HG03354 (cell line): ENCODE data around the gene RAI1.
"Not testable (repeated sequence)": the region's sequence is repeated elsewhere in the genome, so short reads cannot be mapped to it uniquely, and the experiment has no call there.

Source experiments
- ATAC-seq: cut with Tn5 transposase; IDR thresholded peaks from one replicate; pipeline ENCODE4 v1.9.1; 2021; ENCODE audit warnings: mild to moderate bottlenecking; ENCODE audit not compliant: unreplicated experiment, poor library complexity, severe bottlenecking

RAI1 gene

GRCh38 chr17:17806035-17806434, 124.8 kb downstream of the RAI1 start:
- ATAC-seq, result no peak

GRCh38 chr17:17806611-17807274, 125.5 kb downstream of the RAI1 start:
- ATAC-seq, result no peak

GRCh38 chr17:17807440-17807839, 126.2 kb downstream of the RAI1 start:
- no peak for ATAC-seq

DNA sequence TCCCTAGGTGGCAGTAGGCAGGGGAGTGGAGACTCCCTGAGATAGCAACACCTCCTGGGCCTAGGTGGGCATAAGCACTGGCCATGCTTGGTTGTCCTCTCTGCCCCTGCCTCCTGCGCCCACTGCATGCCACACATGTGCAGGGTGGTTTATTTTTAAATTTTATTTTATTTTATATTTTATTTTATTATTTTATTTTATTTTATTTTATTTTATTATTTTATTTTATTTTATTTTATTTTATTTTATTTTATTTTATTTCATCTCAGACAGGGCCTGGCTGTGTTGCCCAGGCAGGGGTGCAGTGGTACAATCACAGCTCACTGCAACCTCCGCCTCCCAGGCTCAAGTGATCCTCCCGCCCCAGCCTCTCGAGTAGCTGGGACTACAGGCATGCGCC, 126.9 kb downstream of the RAI1 start:
- not testable (repeated sequence) for ATAC-seq

DNA sequence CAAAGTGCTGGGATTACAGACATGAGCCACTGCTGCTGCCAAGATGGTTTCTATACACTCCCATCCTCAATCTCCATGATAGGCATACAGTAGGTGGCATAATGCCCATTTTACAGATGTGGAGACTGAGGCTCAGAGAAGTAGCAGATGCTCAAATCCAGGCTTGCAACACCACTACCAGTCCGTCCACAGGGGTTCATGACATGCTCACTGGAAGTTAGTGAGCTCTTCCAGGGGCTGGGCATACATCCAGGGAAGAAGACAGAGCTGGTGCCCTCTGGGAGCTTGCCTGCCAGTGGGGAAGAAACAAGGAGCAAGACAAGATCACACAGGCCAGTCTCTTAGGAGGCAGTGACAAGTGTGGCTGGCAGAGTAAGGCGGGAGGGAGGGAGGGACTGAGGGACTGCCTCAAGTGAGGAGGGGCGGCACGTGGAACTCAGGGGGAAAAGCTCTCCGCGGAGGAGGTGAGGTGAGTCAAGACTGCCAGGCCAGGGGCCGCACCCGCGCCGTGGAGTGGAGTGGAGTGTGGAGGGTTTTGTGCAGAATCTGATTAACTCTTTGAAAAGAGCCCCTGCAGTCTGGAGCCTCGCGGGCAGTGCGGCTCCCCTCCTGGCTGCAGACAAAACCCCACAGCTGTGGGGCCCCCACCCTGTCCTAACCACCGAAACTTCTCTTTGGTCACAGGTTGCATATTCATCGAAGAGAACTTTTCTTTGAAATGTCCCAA, 127.6 kb downstream of the RAI1 start:
- no peak for ATAC-seq

DNA sequence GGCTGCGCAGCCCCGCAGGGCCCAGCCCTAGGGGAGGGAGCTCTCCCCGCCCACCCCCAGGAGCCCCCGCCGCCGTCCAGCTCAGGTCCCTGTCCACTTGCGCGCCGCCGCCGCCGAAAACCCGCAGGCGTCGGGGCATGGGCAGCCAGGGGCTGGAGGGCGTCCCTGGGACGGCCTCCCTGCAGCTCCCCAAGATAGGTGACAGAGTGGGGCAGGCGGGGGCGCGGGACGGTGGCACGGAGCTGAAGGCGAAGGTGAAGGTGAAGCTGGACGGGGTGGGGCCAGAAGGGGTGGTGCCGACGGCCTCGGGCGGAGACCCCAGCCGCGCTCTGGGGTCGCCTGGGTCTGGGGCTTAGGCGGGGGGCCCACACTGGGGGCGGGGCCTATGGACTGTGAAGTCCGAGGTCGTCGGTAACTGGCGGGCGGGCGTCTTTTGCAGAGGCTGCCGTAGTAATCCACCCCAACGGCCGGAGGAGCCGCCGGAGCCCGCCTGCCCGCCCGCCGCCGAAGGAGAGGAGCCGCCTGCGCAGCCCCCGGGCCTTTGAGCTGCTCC, 128.3 kb downstream of the RAI1 start:
- ATAC-seq, result no peak

- ATAC-seq, result no peak
Observed at GRCh38 chr17:17810084-17810894, 129.0 kb downstream of the RAI1 start.

- ATAC-seq, result no peak
Observed at GRCh38 chr17:17810895-17811248, 129.6 kb downstream of the RAI1 start.

- ATAC-seq, result no peak
Observed at GRCh38 chr17:17811381-17812210, 130.3 kb downstream of the RAI1 start.

GRCh38 chr17:17812211-17813054, 131.2 kb downstream of the RAI1 start:
- ATAC-seq, result no peak

DNA sequence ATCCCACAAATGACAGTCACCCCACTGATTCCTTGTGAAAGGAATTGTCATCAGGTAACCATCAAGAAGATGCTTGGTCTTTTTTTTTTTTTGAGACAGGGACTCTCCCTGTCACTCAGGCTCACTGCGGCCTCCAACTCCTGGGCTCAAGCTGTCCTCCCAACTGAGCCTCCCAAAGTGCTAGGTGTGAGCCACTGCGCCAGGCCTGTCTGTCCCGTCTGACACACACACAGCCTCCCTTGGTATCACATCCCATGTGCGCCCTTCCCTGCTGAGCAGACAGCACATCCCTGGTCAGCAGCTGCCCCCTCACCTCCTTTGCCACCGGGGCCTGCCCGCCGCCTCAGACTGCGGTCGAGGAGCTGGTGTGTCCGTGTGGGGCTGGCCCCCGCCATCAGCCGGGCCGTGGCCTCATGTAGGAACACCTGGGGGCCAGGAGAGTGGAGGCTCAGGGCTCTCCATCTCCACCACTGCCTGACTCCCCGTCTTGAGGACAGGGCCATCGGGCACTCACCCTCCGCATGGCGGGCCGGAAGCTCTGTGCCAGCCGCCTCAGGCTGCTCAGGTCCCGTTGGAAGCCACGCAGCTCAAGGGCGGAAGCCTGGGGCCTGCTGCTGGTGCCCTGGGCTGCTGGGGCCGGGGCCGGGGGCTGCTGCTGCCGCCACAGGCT, 131.9 kb downstream of the RAI1 start:
- no peak for ATAC-seq

- ATAC-seq, result no peak
Observed at GRCh38 chr17:17813725-17814095, 132.5 kb downstream of the RAI1 start.

- no peak for ATAC-seq
Observed at GRCh38 chr17:17814162-17815061, 133.2 kb downstream of the RAI1 start.

- ATAC-seq, result no peak
Observed at GRCh38 chr17:17815062-17815406, 133.8 kb downstream of the RAI1 start.

- ATAC-seq, result no peak
Observed at GRCh38 chr17:17815436-17816200, 134.4 kb downstream of the RAI1 start.

GRCh38 chr17:17816240-17816814, 135.1 kb downstream of the RAI1 start:
- ATAC-seq, result no peak
